ENCODE measurements around the gene RAB14. TPM values are rescaled to one million over a fixed set of nuclear protein-coding genes. Genes with fewer than 3 reads are reported as not detected.

Gene RAB14
- polyA plus RNA-seq (ENCODE audit: insufficient read length), result 47.0 TPM

DNA sequence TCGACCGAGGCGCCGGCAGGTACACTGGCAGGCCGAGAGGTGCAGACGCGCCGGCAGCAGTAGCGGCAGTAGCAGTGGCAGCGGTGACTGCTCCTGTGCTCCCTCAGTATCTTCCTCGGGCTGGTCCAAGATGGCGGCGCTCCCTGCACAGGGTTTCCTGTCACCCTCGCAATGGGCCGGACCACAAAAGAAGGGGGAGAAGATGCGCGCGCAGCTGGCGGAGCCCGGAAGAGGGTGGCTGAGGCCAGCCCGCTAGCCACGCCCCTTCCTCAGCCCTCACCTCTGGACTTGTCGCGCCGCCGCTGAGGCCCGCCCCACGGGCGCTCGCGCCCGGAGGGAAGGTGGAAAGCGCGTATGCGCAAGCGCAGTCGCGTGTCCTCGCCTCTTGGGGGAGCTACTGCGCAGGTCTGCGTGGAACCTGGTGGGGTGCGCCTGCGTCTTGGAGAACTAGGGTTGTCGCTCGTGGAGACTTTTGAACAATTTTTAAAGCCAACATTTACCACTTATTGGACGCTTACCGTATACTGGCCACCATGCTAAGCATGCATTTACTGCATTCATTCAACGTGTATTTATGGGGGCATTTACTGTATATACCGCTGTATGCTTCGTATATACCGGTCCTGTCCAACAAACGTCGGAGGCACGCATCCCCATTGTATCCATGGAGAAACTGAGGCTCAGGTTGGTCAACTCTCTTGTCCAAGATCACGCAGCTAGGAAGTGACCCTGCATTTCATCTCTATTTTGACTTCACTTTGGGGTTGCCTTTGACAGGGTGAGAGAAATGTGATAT, at the start of gene RAB14:
Gene RAB14, minus strand, starts transcription at position 132 of the 796 bp plus-strand sequence. CDS start 8,457 bp downstream, outside the sequence.
- DNase-seq (ENCODE audit: low read depth), result peak; percentile 95

- DNase-seq (ENCODE audit: low read depth), result no peak
Observed at GRCh38 chr9:121249563-121249962, 47.9 kb upstream of the RAB14 start.

- no peak for DNase-seq (ENCODE audit: low read depth)
Observed at GRCh38 chr9:121246821-121247561, 45.3 kb upstream of the RAB14 start.

GRCh38 chr9:121242959-121243346, 41.3 kb upstream of the RAB14 start:
- no peak for DNase-seq (ENCODE audit: low read depth)

DNA sequence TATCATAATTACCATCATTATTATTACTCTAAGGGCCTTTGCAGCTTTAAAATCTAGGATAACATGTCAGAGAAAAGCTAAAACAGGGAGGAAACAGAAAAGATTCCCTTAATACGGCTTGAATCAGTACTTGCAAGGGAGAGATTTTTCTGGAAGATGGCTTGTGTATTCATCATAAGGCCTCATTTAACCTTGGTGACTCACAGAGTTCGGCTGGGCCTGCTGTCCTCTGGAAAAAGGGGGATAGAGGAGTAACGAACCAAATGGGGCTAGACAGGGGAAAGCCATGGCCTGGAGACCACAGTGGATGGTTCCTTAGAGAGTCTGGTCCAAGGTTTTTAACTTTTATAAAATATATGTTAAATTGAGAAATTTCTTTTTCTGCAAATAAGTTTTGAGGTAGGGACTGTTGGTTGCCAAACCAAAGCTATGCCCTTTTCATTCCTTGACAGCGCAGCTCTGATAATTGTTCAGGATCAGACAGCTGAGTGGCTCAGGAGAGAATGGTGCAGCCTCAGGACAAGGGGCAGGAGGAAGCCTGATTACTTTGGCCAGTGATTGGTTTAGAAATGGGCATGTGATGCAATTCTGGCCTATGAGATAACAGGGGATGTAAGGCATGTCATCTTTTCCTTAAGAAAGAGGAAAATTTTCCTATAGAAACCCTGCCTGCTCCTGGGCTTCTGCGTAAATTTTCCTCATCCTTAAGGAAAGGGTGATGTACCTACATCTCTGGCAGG, 40.7 kb upstream of the RAB14 start:
- no peak for DNase-seq (ENCODE audit: low read depth)

DNA sequence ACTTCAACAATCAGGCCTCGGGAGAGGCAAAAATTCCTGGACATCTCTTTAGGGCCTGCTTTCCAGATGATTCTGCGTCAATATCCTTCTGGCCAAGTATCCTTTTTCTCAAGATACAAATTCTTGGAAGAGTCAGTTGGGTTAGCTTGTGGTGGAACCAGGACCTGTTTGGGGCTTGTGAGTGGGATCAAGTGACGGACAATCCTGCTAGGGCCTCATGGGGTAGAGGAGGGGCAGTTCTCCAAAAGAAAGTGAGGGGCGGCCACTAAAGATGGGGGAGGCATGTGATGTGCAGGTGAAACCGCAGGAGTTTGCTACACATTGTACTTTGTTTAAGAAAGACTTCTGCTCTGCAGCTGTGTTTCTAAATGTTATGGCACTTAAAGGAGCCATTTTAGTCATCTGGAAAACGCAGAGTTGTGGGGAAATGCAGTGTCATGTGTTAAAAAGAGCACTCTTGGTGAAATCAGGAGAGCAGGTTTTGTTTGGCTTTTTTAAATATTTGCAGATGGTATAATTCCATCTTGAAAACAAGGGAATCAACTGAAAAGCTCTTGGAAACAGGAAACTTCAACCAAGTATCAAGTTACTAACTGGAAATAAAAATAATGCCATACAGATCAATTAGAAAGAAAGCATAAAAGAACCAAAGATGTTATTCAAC, 38.9 kb upstream of the RAB14 start:
- no peak for DNase-seq (ENCODE audit: low read depth)

GRCh38 chr9:121239851-121240250, 38.2 kb upstream of the RAB14 start:
- no peak for DNase-seq (ENCODE audit: low read depth)

DNA sequence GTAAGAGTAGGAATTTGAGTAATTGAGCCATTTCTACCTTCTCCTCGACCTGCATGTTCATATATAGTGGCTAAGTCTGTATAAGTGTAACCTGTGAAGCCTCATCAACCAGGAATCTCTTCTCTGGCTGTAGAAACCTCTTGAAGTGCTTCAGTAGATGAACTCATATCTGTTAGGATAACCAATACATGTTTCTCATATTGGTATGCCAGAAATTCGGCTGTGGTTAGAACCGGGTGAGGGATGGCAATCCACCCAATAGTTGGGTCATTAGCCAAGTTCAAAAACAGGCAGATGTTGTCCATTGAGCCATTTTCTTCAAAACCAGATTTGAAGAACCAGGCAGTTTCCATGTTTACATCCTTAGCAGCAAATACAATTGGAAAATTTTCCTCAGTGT, 37.4 kb upstream of the RAB14 start:
- no peak for DNase-seq (ENCODE audit: low read depth)

- no peak for DNase-seq (ENCODE audit: low read depth)
Observed at GRCh38 chr9:121237916-121238315, 36.2 kb upstream of the RAB14 start.

DNA sequence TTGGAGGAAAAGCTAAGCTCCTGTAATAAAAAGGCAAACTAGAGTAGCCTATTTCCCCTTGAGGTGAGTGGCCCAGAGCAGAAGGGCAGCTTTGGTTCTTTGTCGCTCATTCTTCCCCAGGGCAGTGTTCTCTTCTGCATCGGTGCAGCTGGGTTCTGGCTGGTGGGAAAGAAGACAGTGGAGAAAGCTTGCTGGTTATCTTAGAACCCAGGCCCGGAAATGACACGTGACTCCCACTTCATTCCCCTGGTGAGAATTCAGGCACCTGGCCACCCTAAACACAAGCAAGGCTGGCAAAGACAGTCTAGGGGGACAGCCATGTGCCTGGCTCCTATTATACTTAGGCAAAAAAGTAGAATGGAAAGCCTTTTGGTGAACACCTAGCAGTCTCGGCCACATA, 33.8 kb upstream of the RAB14 start:
- DNase-seq (ENCODE audit: low read depth), result no peak

DNA sequence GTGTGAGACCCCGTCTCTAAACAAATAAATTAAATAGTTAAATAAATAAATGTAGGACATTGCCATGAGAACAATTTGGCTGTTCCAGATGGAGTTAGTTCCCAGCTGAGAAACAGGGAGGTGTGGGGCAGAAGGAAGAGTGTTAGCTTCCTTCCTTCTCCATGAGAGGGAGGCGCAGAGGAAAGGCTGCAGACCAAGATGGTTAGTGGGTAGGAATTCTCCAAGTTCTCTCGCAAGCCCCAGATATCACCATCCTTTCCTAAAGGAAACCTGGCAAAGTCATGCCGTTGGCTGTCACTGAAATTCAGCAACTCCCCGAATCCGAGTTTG, 33.1 kb upstream of the RAB14 start:
- DNase-seq (ENCODE audit: low read depth), result no peak

DNA sequence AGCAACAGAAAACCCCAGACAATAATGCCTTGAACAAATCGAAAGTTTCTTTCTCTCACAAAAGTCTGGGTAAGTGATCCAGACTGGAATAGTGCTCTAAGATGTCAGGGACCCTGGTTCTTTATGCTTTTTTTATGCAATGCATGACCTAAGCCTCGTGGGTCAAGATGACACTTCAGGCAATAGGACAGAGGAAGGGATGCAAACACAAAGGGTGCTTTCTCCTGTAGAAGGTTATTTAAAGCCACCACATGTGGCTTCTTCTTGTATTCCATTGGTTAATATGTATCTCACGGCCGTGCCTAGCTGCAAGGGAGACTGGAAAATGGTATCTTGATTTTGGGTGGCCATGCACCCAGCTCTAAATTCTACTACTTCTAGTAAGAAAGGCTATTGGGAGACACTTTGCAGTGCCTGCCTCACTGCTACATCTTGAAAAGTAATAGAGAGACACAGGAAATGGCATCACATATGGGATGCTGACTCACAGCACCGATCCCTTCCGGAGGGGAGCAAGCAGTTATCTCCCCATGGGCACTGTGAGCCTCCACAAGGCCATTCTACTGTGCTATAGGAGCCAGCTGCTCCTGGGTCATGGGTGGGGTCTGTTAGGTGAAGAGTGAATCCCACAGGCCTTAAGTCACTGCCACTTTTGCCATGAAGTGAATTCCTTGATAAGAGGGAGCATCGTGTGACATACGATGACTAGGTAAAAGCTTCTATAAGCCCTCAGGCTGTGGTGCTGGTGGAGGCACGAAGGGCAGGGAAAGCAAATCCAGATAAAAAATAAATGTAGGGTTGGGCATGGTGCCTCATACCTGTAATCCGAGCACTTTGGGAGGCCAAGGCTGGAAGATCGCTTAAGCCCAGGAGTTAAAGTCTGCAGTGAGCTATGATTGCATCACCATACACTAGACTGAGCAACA, 32.5 kb upstream of the RAB14 start:
- no peak for DNase-seq (ENCODE audit: low read depth)

DNA sequence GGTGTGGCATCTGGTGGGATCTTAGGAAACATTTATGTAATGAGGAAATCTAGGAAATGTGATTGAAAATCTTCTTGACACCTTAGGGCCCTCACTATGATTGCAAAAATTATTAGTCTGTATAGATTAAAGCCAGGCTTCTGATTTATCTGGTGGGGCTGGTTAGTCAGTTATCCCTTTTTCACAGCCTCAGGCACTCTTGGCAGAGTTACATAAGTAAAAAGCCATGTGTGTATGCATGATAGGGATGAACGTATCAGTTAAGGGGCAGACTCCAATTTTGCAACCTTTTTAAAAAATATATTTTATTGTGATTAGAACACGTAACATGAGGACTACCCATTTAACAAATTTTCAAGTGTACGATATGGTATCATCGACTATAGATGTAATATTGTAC, 30.6 kb upstream of the RAB14 start:
- DNase-seq (ENCODE audit: low read depth), result no peak

GRCh38 chr9:121230256-121230655, 28.6 kb upstream of the RAB14 start:
- DNase-seq (ENCODE audit: low read depth), result no peak

DNA sequence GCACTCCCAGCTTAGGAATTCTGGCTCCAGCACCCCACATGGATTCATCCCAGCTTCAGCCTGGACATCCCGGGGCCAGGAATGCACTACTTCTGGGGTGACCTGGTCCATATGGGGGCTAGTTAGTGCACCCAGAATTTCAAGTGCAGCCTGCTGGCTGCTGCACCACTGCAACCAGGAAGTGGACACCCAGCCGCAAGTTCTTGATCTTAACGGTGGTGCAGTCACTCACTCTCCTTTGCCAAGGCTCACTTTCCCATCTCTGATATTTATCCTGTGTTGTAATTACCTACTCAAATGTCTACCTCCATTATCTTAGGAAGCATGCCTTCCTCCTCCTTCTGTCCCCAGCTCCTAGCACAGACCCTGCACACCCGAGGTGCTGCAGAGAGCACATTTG, 26.2 kb upstream of the RAB14 start:
- no peak for DNase-seq (ENCODE audit: low read depth)

- no peak for DNase-seq (ENCODE audit: low read depth)
Observed at GRCh38 chr9:121226175-121226574, 24.5 kb upstream of the RAB14 start.

- DNase-seq (ENCODE audit: low read depth), result no peak
Observed at GRCh38 chr9:121225240-121225639, 23.6 kb upstream of the RAB14 start.

GRCh38 chr9:121222524-121223171, 21.0 kb upstream of the RAB14 start:
- DNase-seq (ENCODE audit: low read depth), result no peak

DNA sequence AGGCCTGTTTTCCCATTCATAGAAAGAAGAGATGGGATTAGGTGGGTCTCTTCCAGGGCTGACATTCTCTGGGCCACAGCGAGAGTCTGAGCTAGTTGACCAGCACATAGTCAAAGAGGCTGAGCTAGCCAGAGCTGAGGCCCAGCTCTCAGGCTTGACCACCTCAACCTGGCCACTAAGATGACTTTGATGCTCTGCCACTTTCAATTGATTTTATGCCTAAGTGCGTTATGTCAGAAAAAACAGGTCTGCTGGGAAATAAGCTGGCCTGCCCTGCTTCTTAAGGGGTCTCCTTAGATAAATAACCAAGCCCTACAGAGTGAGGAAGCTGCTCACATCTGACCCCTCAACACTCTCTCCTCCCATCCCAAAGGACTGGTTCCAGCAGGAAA, 20.0 kb upstream of the RAB14 start:
- no peak for DNase-seq (ENCODE audit: low read depth)

DNA sequence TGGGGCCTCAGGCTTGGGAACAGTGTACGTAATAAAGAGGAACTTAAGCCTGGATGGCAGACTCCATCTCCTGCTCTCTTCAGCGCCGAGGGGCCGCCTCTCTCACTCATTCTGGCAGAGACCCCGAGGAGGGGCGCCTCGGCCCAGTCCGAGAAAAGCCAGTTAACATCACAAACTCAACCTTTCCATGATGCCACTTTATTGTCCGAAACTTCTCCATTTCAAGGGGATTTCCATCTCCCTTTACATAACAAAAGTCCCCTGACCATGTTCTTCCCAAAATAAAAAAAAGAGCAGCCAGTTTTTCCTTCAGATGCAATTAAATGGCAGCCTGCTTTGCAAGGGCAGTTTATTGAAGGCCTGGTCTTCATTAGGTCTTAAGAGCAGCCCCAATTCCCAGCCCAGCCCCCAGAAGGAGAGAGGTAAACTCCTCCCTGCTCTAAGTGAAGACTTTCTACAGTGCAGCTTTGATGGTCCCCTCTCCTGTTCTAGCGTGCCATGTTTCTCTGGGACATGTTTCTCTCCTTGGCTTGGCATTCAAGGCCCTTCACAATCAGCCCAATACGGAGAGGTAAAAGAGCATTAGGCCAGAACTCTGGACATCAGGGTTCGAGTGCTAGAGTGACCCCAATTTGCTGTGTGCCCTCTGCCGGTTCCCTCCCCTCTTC, 19.5 kb upstream of the RAB14 start:
- no peak for DNase-seq (ENCODE audit: low read depth)

Data from forelimb muscle (tissue), 1 donor.